ENCODE results near the gene SEPTIN6.

- no peak for TF ChIP-seq CTCF (conservative IDR thresholded peaks at IDR 0.05)
- TF ChIP-seq ZFX (IDR thresholded peaks at IDR 0.05), result no peak
Observed at GRCh38 chrX:119726900-119727555, 34.1 kb upstream of the SEPTIN6 start.
